ENCODE measurements around the gene TIPARP.

Gene TIPARP

DNA sequence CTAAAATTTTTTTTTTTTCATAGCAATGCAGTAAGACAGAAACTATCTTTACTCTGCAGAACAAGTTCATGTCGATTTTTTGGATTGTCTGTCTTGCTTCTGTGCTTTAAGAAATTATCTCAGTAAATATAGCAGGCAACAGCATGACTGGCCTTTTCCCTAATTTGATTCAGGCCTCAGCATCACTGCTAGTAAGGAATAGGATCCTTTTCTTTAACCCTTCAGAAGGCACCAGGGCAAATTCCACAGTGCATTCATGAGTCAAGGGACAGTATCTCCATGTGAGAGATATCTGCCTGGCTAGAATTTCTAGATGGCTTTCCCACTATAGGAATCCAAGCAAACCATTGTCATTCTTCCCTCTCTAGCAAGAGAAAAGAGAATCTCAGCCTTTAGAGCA lies 71.4 kb downstream of the TIPARP start:
- no peak for DNase-seq

DNA sequence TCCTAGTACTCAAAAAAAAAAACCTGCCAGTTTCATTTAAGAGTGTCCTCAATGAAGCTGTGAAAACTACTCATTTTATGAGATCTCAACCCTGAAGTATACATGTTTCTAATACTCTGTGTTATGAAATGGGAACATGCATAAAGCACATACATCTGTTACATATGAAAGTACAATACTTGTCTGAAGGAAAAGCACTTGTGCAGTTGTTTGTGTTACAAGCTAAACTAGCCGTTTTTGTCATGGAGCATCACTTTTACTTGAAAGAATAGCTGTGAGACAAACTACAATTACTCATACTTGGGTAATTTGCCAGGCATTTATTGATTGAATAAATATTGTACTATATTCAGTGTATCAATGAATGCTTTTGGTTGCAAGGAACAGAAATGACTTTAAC lies 72.7 kb downstream of the TIPARP start:
- no peak for DNase-seq

DNA sequence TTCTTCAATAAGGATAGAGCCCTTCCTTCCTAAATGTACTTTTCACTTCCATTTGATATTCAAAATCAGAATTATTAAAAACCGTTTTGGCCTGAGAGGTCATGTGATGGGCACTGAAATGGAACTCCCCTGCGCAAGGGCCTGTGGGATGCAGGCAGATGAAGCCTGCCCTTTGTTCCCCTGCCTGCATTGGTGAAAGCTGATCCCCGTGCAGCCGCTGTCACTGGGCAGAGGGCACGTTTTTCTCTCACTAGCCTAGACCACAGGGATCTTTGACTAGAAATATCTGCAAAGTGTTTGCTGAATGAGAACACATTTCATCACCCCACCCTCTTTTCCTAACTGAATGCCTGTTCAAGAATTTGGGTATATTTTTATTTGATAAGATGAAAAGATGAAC lies 74.9 kb downstream of the TIPARP start:
- no peak for DNase-seq

DNA sequence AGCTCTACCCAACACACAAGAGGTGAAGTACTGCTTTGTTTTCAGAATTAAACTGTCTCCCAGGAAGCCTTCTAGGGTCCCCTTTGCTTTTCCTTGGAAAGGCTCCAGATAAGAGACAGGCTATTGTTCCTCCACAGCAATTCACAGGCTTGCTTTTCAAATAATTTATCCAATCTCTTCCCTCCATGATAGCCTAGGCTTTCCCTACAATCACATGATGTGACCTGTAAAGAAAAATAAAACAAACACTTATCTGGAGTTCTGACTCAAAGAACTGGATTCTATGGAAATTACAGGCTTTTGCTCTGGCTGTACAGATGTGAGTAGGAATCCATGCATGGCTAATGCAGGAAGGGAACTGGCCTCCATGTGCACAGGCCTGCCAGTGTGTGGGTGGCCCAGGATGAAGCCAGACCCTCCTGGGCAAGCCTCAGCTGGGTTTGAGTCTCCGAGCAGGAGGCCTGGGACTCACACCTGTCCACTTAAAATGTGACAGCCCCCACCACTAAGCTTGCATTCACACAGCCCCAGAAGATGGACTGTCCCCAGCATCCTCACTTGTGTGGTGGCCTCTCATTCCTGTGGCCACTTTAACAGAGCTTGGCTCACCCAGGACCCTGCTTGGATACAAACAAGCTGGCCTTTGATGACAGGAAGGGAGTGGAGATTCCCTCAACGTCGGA lies 75.9 kb downstream of the TIPARP start:
- no peak for DNase-seq

DNA sequence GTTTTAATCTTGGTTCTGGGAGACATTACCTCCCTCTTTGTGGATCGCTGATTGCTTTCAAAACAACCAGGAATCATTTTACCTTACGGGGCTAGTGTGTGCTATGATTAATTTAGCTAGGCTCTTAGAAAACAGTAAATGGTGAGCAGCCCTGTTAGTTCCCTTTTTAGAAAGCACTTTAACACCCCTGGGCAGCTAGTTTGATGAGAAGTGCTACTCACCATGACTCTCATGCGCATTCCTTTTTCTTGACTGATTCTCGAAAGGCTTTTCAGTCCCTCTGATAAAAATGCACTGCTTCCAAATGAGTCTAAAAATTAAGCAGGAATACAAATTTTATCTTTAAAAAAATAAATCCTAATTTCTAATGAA lies 76.5 kb downstream of the TIPARP start:
- DNase-seq: no peak

DNA sequence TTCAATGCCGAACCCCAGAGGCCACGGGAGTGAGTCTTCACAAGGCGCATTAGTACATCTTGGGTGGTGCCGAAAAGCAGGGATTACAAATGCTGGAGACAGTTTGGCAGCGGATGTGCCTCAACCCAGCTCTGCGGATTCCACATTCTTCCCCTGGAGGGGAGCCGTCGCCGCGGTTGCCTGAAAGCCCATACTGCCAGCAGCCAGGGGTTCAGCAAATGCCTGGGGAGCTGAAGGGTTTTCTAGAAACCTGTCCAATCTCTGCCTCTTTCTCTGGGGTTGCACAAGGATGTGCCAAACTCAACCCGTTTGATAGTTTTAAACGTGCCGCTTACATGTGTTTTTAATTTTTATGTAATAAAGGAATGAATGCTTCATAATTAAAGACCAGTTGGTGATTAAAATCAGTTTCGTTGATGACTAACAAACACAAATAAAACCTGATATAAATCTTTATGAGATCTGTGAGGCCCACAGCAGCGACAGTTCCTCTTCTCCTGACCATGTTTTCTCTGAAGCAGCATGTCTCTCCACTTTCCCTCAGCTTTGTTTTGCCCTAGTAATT lies 77.2 kb downstream of the TIPARP start:
- DNase-seq: no peak
